DOHH2 (cell line): ENCODE measurements around the gene RUFY4.
"Not testable (repeated sequence)": the region's sequence is repeated elsewhere in the genome, so short reads cannot be mapped to it uniquely, and the experiment has no call there.

Experiments
- H3F3A ChIP-seq: fragments of 200-600 bp; sonication (generic), shearing (Covaris generic); 2 replicates; pipeline ENCODE4 v1.6.0; 2016; ENCODE audit warnings: antibody characterized with exemption, mild to moderate bottlenecking; ENCODE audit not compliant: control insufficient read depth, insufficient read depth
- H3K27ac ChIP-seq: fragments of 200-600 bp; sonication (generic); 2 replicates; pipeline ENCODE4 v1.5.1; 2014; ENCODE audit warnings: low read depth, mild to moderate bottlenecking, low read length, moderate library complexity
- H3K27me3 ChIP-seq: fragments of 200-600 bp; sonication (generic); 2 replicates; pipeline ENCODE4 v1.6.1; 2014; ENCODE audit warnings: mild to moderate bottlenecking, low read length, mixed read lengths; ENCODE audit not compliant: control insufficient read depth
- H3K36me3 ChIP-seq: fragments of 200-600 bp; sonication (generic); 2 replicates; pipeline ENCODE4 v1.6.1; 2014; ENCODE audit warnings: mild to moderate bottlenecking, low read length, moderate library complexity, mixed read lengths; ENCODE audit not compliant: control insufficient read depth
- H3K4me1 ChIP-seq: fragments of 200-600 bp; sonication (generic); 2 replicates; pipeline ENCODE4 v1.6.1; 2014; ENCODE audit warnings: mild to moderate bottlenecking, low read length, mixed read lengths; ENCODE audit not compliant: control insufficient read depth
- H3K4me2 ChIP-seq: fragments of 200-600 bp; sonication (generic); 2 replicates; pipeline ENCODE4 v1.6.0; 2014; ENCODE audit warnings: mild to moderate bottlenecking, low read length, moderate library complexity
- H3K4me3 ChIP-seq: fragments of 200-600 bp; sonication (generic); 2 replicates; pipeline ENCODE4 v1.5.1; 2014; ENCODE audit warnings: mild to moderate bottlenecking, low read length, mixed read lengths
- H3K79me2 ChIP-seq: fragments of 200-600 bp; sonication (generic); 2 replicates; pipeline ENCODE4 v1.6.1; 2014; ENCODE audit warnings: mild to moderate bottlenecking, low read length, mixed read lengths; ENCODE audit not compliant: control insufficient read depth
- H3K9me2 ChIP-seq: fragments of 200-600 bp; sonication (generic); replicated peaks from 2 replicates; pipeline ENCODE4 v1.6.1; 2014; ENCODE audit warnings: mild to moderate bottlenecking, low read length, mixed read lengths; ENCODE audit not compliant: control insufficient read depth
- H3K9me3 ChIP-seq: fragments of 200-600 bp; sonication (generic); 2 replicates; pipeline ENCODE4 v1.6.1; 2014; ENCODE audit warnings: antibody characterized with exemption, low read length, mixed read lengths; ENCODE audit not compliant: control insufficient read depth, insufficient read depth
- H4K20me1 ChIP-seq: fragments of 200-600 bp; sonication (generic); 2 replicates; pipeline ENCODE4 v1.6.0; 2014; ENCODE audit warnings: low read depth, mild to moderate bottlenecking, antibody characterized with exemption, low read length, moderate library complexity; ENCODE audit not compliant: control insufficient read depth, insufficient read depth
- EZH2phosphoT487 ChIP-seq: fragments of 200-600 bp; sonication (generic); IDR thresholded peaks from 2 replicates; pipeline ENCODE4 v1.6.1; 2017; ENCODE audit warnings: borderline replicate concordance, mild to moderate bottlenecking, antibody characterized with exemption, low read length, moderate library complexity, mixed read lengths
- TF ChIP-seq, protein P1 (sequence below): fragments of 200-600 bp; sonication (generic); IDR thresholded peaks from one replicate; pipeline ENCODE4 v1.5.1; 2014; ENCODE audit warnings: antibody characterized with exemption, mild to moderate bottlenecking, low read depth, low read length; ENCODE audit not compliant: poor library complexity, severe bottlenecking

Gene RUFY4

GRCh38 chr2:218041302-218042168 is 27.5 kb upstream of the RUFY4 start:
- no peak overlapping the region for H3K27ac ChIP-seq
- H3F3A ChIP-seq, result peaks cover 2% of the 10 kb centered on the region; the same call in 1 of the 2 replicates
- peaks cover 7% of the 10 kb centered on the region for H3K4me1 ChIP-seq
- H3K79me2 ChIP-seq, result no peaks in the 10 kb centered on the region
- TF ChIP-seq, protein P1, sequence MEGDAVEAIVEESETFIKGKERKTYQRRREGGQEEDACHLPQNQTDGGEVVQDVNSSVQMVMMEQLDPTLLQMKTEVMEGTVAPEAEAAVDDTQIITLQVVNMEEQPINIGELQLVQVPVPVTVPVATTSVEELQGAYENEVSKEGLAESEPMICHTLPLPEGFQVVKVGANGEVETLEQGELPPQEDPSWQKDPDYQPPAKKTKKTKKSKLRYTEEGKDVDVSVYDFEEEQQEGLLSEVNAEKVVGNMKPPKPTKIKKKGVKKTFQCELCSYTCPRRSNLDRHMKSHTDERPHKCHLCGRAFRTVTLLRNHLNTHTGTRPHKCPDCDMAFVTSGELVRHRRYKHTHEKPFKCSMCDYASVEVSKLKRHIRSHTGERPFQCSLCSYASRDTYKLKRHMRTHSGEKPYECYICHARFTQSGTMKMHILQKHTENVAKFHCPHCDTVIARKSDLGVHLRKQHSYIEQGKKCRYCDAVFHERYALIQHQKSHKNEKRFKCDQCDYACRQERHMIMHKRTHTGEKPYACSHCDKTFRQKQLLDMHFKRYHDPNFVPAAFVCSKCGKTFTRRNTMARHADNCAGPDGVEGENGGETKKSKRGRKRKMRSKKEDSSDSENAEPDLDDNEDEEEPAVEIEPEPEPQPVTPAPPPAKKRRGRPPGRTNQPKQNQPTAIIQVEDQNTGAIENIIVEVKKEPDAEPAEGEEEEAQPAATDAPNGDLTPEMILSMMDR, result no peak
- no peak for TF ChIP-seq EZH2phosphoT487
- peaks cover 22% of the 10 kb centered on the region for H3K27me3 ChIP-seq
- H3K9me3 ChIP-seq, result no peaks in the 10 kb centered on the region
- no peak overlapping the region for H3K4me2 ChIP-seq
- H3K4me3 ChIP-seq, result no peak overlapping the region
- no peaks in the 10 kb centered on the region for H3K36me3 ChIP-seq
- H3K9me2 ChIP-seq, result no peaks in the 10 kb centered on the region
- H4K20me1 ChIP-seq, result no peaks in the 10 kb centered on the region

GRCh38 chr2:218043100-218043499 is 26.0 kb upstream of the RUFY4 start:
- H3K4me1 ChIP-seq, result peaks cover 21% of the 10 kb centered on the region
- H3K9me3 ChIP-seq, result no peaks in the 10 kb centered on the region
- H3K4me2 ChIP-seq, result no peak overlapping the region
- no peak for TF ChIP-seq EZH2phosphoT487
- TF ChIP-seq, protein P1, result no peak
- H3K4me3 ChIP-seq, result no peak overlapping the region
- H3K27ac ChIP-seq, result no peak overlapping the region
- H3K36me3 ChIP-seq, result no peaks in the 10 kb centered on the region
- H3K9me2 ChIP-seq, result no peaks in the 10 kb centered on the region
- H3F3A ChIP-seq, result peaks cover 8% of the 10 kb centered on the region; the same call in 1 of the 2 replicates
- H3K27me3 ChIP-seq, result peaks cover 23% of the 10 kb centered on the region
- no peaks in the 10 kb centered on the region for H4K20me1 ChIP-seq
- no peaks in the 10 kb centered on the region for H3K79me2 ChIP-seq

- Histone ChIP-seq H4K20me1 (no peaks in the 10 kb centered on the region), H3K9me2 (no peaks in the 10 kb centered on the region), H3K79me2 (no peaks in the 10 kb centered on the region), H3K4me1 (peaks cover 21% of the 10 kb centered on the region), H3K4me2 (no peak overlapping the region), H3K4me3 (no peak overlapping the region), H3K27ac (no peak overlapping the region), H3K9me3 (no peaks in the 10 kb centered on the region), H3K27me3 (peaks cover 20% of the 10 kb centered on the region), H3K36me3 (no peaks in the 10 kb centered on the region), H3F3A (peaks cover 8% of the 10 kb centered on the region; the same call in 1 of the 2 replicates)
- TF ChIP-seq, protein P1, result no peak
- TF ChIP-seq EZH2phosphoT487, result no peak
Observed at GRCh38 chr2:218043701-218044109, 25.3 kb upstream of the RUFY4 start.

DNA sequence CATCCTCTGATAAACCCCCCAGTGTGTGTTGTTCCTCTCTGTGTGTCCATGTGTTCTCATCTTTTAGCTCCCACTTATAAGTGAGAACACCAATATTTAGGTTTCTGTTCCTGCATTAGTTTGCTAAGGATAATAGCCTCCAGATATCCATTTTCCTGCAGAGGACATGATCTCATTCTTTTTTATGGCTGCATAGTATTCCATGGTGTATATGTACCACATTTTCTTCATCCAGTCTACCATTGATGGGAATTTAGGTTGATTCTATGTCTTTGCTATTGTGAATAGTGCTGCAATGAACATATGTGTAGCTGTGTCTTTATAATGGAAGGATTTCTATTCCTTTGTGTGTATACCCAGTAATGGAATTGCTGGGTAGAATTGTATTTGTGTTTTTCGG is 24.5 kb upstream of the RUFY4 start:
- Histone ChIP-seq H3K27me3 (peaks cover 16% of the 10 kb centered on the region), H3K4me1 (peaks cover 21% of the 10 kb centered on the region)
- not testable (repeated sequence) for H3K9me2 ChIP-seq, H4K20me1 ChIP-seq, H3K4me3 ChIP-seq, H3K4me2 ChIP-seq, H3F3A ChIP-seq, H3K9me3 ChIP-seq, H3K27ac ChIP-seq, H3K79me2 ChIP-seq, H3K36me3 ChIP-seq
